Calu3 (cell line): Measurements from ENCODE around the gene KLK4. TPM values are rescaled to one million over a fixed set of nuclear protein-coding genes. Genes with fewer than 3 reads are reported as not detected.
A peak's percentile ranks its signal among the peaks of the same experiment; 100 is the strongest.

ENCODE experiments used
- Bru-seq: library from RNA; stranded (reverse); fragments of 400-500 nt; gene quantifications from one replicate; lab custom pipeline; 2021; lab: Mats Ljungman, UMichigan
- BruChase-seq, 2 experiments: library from RNA; stranded (reverse); fragments of 400-500 nt; gene quantifications; one replicate each; lab custom pipeline; 2021; lab: Mats Ljungman, UMichigan
- BruUV-seq: library from RNA; stranded (reverse); fragments of 400-500 nt; replicated peaks from 2 replicates; lab custom pipeline; 2021; lab: Mats Ljungman, UMichigan
- CTCF ChIA-PET: fragments of 300-600 bp; sonication (Branson Sonifier 250); formaldehyde crosslinking; loops from one replicate; lab custom pipeline; 2022; ENCODE audit warnings: antibody characterized with exemption; lab: Charles Lee
- DNase-seq: peaks from one replicate; pipeline ENCODE4 v3.0.0; 2022
- H3K27ac Mint-ChIP-seq: one replicate; pipeline ENCODE4 v1.8.0; 2022; ENCODE audit warnings: mixed read lengths; ENCODE audit not compliant: unreplicated experiment
- H3K27me3 Mint-ChIP-seq: one replicate; pipeline ENCODE4 v1.8.0; 2022; ENCODE audit warnings: mixed read lengths; ENCODE audit not compliant: unreplicated experiment
- H3K36me3 Mint-ChIP-seq: one replicate; pipeline ENCODE4 v1.8.0; 2022; ENCODE audit warnings: mild to moderate bottlenecking, moderate library complexity, mixed read lengths; ENCODE audit not compliant: insufficient read depth, unreplicated experiment
- H3K4me1 Mint-ChIP-seq: one replicate; pipeline ENCODE4 v1.8.0; 2022; ENCODE audit warnings: mild to moderate bottlenecking, low read depth, mixed read lengths; ENCODE audit not compliant: unreplicated experiment
- H3K4me3 Mint-ChIP-seq: one replicate; pipeline ENCODE4 v1.8.0; 2022; ENCODE audit warnings: mild to moderate bottlenecking, low read depth, moderate library complexity, mixed read lengths; ENCODE audit not compliant: unreplicated experiment
- H3K9me3 Mint-ChIP-seq: one replicate; pipeline ENCODE4 v1.8.0; 2022; ENCODE audit warnings: low read depth, mixed read lengths; ENCODE audit not compliant: unreplicated experiment
- CTCF ChIP-seq: fragments of 200-600 bp; IDR thresholded peaks from one replicate; pipeline ENCODE4 v1.8.0; 2022; ENCODE audit warnings: antibody characterized with exemption; ENCODE audit not compliant: unreplicated experiment
- intact Hi-C: fragments of 100-400 bp; cut with micrococcal nuclease; formaldehyde crosslinking; loops from one replicate; pipeline ENCODE4 v1.10.0; 2022; ENCODE audit not compliant: unreplicated experiment
- long read RNA-seq: library from polyadenylated mRNA; stranded (forward); transcript quantifications from one replicate; pipeline ENCODE4 v2.0.0, GENCODE V29; 2022
- total RNA-seq: library from RNA; stranded (reverse); gene quantifications from 2 replicates; pipeline ENCODE4 v1.2.3, GENCODE V29; 2022

Gene KLK4
- total RNA-seq (not detected in 2 replicates), Bru-seq, nascent RNA (not detected), BruChase-seq, experiment 1, labeled RNA remaining after a 6-hour chase (not detected), BruChase-seq, experiment 2, labeled RNA remaining after a 2-hour chase (not detected)
- long read RNA-seq, result 0 reads

- BruUV-seq, result no TSS peak
- no peaks in the 10 kb centered on the region for H3K36me3 Mint-ChIP-seq
- CTCF ChIA-PET, result interaction anchor here (0.6 to 1.9 kb wide), 3 partner anchors 10 to 109 kb away, joined by 3 to 18 read pairs (median 6); no protein-coding TSS in a partner anchor
- H3K4me3 Mint-ChIP-seq, result no peak within 1 kb of the TSS
- no peak for TF ChIP-seq CTCF
- peaks cover under 1% of the 10 kb centered on the region for H3K27me3 Mint-ChIP-seq
- H3K4me1 Mint-ChIP-seq, result no peaks in the 10 kb centered on the region
- intact Hi-C loops, result no loop called here
- H3K27ac Mint-ChIP-seq, result no peak within 1 kb of the TSS
- H3K9me3 Mint-ChIP-seq, result no peaks in the 10 kb centered on the region
- DNase-seq, result no peak
These were observed at the start of gene KLK4 for GRCh38 chr19:50911206-50912101. KLK4 (minus strand) TSS chr19:50911395; CDS start chr19:50910738, 657 bp downstream.

- Mint-ChIP-seq H3K27ac (peak overlapping the region; percentile 3), H3K36me3 (peaks cover 26% of the 10 kb centered on the region), H3K4me3 (no peak overlapping the region), H3K27me3 (peaks cover 2% of the 10 kb centered on the region), H3K9me3 (peaks cover 9% of the 10 kb centered on the region), H3K4me1 (peaks cover 21% of the 10 kb centered on the region)
- TF ChIP-seq CTCF, result no peak
- CTCF ChIA-PET, result no interaction called here
- no peak for DNase-seq
- no TSS peak for BruUV-seq
- intact Hi-C loops, result no loop called here
These were observed 48.7 kb upstream of the KLK4 start for GRCh38 chr19:50959731-50960500.

GRCh38 chr19:50957587-50957986 is 46.4 kb upstream of the KLK4 start:
- intact Hi-C loops, result no loop called here
- H3K9me3 Mint-ChIP-seq, result peaks cover 4% of the 10 kb centered on the region
- no peak overlapping the region for H3K27ac Mint-ChIP-seq
- no peak for TF ChIP-seq CTCF
- DNase-seq, result no peak
- no TSS peak for BruUV-seq
- H3K36me3 Mint-ChIP-seq, result peaks cover 18% of the 10 kb centered on the region
- no peak overlapping the region for H3K4me3 Mint-ChIP-seq
- peaks cover 25% of the 10 kb centered on the region for H3K27me3 Mint-ChIP-seq
- CTCF ChIA-PET, result interaction anchor here (0.6 kb wide), 1 partner anchor 256 kb away, joined by 3 read pairs; no protein-coding TSS in a partner anchor
- peaks cover 18% of the 10 kb centered on the region for H3K4me1 Mint-ChIP-seq

- TF ChIP-seq CTCF, result no peak
- Mint-ChIP-seq H3K36me3 (peaks cover 9% of the 10 kb centered on the region), H3K9me3 (no peaks in the 10 kb centered on the region), H3K27me3 (peaks cover 43% of the 10 kb centered on the region), H3K27ac (peak within 1 kb of the TSS; percentile 0), H3K4me3 (no peak within 1 kb of the TSS), H3K4me1 (peaks cover 10% of the 10 kb centered on the region)
- intact Hi-C loops, result no loop called here
- no TSS peak for BruUV-seq
- CTCF ChIA-PET, result no interaction called here
- no peak for DNase-seq
These were observed 41.7 kb upstream of the KLK4 start, which contains the start of gene KLK5 for GRCh38 chr19:50952910-50953309. KLK5 (minus strand) TSS chr19:50953038; CDS start chr19:50952657, 381 bp downstream.
